HEK293 (cell line): ENCODE results near the gene CD19.
A peak's percentile ranks its signal among the peaks of the same experiment; 100 is the strongest.
"Not testable (repeated sequence)": the region's sequence is repeated elsewhere in the genome, so short reads cannot be mapped to it uniquely, and the experiment has no call there.

Source experiments
- CTCF ChIA-PET: fragments of 350-600 bp; formaldehyde crosslinking; extraction: SDS; loops from one replicate; lab custom pipeline; 2021; ENCODE audit warnings: antibody characterized with exemption; lab: Yijun Ruan, JAX
- POLR2A ChIA-PET: fragments of 300-600 bp; formaldehyde crosslinking; extraction: SDS; loops from one replicate; lab custom pipeline; 2020; ENCODE audit warnings: antibody characterized with exemption, inconsistent platforms; lab: Yijun Ruan, JAX
- H3K27ac ChIP-seq: fragments of 200-500 bp; sonication (Bioruptor generic); 2 replicates; pipeline ENCODE4 v1.5.1; 2014; ENCODE audit warnings: low read depth, low read length, control low read depth, inconsistent platforms; ENCODE audit errors: extremely low read depth
- H3K36me3 ChIP-seq, 2 experiments: fragments of 200-500 bp in 1 of 2; sonication (Bioruptor generic) in 1 of 2; 1 replicate in 1 of 2; 2 replicates in 1 of 2; pipeline ENCODE4 v1.5.1; 2014 to 2017; ENCODE audit warnings: inconsistent platforms in 2 of 2, low read length in 2 of 2; ENCODE audit not compliant: control insufficient read depth in 2 of 2, insufficient read depth in 1 of 2
- H3K4me1 ChIP-seq: fragments of 200-500 bp; sonication (Bioruptor generic); 2 replicates; pipeline ENCODE4 v1.5.1; 2014; ENCODE audit warnings: mild to moderate bottlenecking, low read length, inconsistent platforms; ENCODE audit not compliant: control insufficient read depth, insufficient read depth
- H3K4me3 ChIP-seq: 2 replicates; pipeline ENCODE4 v1.5.1; 2011; ENCODE audit warnings: low read depth, mild to moderate bottlenecking, control low read depth, low read length, moderate library complexity
- H3K9me3 ChIP-seq: fragments of 200-500 bp; sonication (Bioruptor generic); 2 replicates; pipeline ENCODE4 v1.5.1; 2014; ENCODE audit warnings: low read depth, low read length, inconsistent platforms; ENCODE audit not compliant: control insufficient read depth, insufficient read depth
- IKZF3 ChIP-seq: fragments of 450-650 bp; IDR thresholded peaks from 2 replicates; pipeline ENCODE4 v1.5.0; 2018; ENCODE audit warnings: missing biosample characterization, mild to moderate bottlenecking, missing genetic modification characterization, moderate library complexity
- KLF7 ChIP-seq: fragments of 450-650 bp; formaldehyde crosslinking; IDR thresholded peaks from 2 replicates; pipeline ENCODE4 v1.5.1; 2016; ENCODE audit warnings: missing biosample characterization, missing genetic modification characterization, borderline replicate concordance
- MEIS1 ChIP-seq: sonication (generic); formaldehyde crosslinking; IDR thresholded peaks from 2 replicates; pipeline ENCODE4 v1.8.1; 2022; ENCODE audit warnings: missing genetic modification reagents, mild to moderate bottlenecking, borderline replicate concordance
- PRDM2 ChIP-seq: fragments of 450-650 bp; formaldehyde crosslinking; IDR thresholded peaks from 2 replicates; pipeline ENCODE4 v1.5.1; 2016; ENCODE audit warnings: missing biosample characterization, missing genetic modification characterization, borderline replicate concordance
- SALL2 ChIP-seq: fragments of 450-650 bp; formaldehyde crosslinking; IDR thresholded peaks from 2 replicates; pipeline ENCODE4 v1.5.0; 2017; ENCODE audit warnings: missing biosample characterization, mild to moderate bottlenecking, missing genetic modification characterization, borderline replicate concordance
- SP2 ChIP-seq: fragments of 450-650 bp; formaldehyde crosslinking; IDR thresholded peaks from 2 replicates; pipeline ENCODE4 v1.5.1; 2016; ENCODE audit warnings: missing biosample characterization, missing genetic modification characterization
- SP3 ChIP-seq: fragments of 450-650 bp; formaldehyde crosslinking; IDR thresholded peaks from 2 replicates; pipeline ENCODE4 v1.5.1; 2016; ENCODE audit warnings: missing biosample characterization, missing genetic modification characterization
- YY2 ChIP-seq: fragments of 450-650 bp; formaldehyde crosslinking; IDR thresholded peaks from 2 replicates; pipeline ENCODE4 v1.5.1; 2016; ENCODE audit warnings: missing biosample characterization, missing genetic modification characterization
- ZBTB17 ChIP-seq: fragments of 450-650 bp; formaldehyde crosslinking; IDR thresholded peaks from 2 replicates; pipeline ENCODE4 v1.5.1; 2016; ENCODE audit warnings: missing biosample characterization, missing genetic modification characterization
- ZNF121 ChIP-seq: fragments of 450-650 bp; formaldehyde crosslinking; IDR thresholded peaks from 2 replicates; pipeline ENCODE4 v1.5.1; 2016; ENCODE audit warnings: missing biosample characterization, missing genetic modification characterization
- ZNF2 ChIP-seq: fragments of 450-650 bp; formaldehyde crosslinking; IDR thresholded peaks from 2 replicates; pipeline ENCODE4 v1.5.1; 2016; ENCODE audit warnings: missing biosample characterization, missing genetic modification characterization
- ZNF23 ChIP-seq: fragments of 450-650 bp; formaldehyde crosslinking; IDR thresholded peaks from 2 replicates; pipeline ENCODE4 v1.5.1; 2016; ENCODE audit warnings: missing biosample characterization, missing genetic modification characterization, borderline replicate concordance
- ZNF391 ChIP-seq: fragments of 450-650 bp; formaldehyde crosslinking; IDR thresholded peaks from 2 replicates; pipeline ENCODE4 v1.5.1; 2016; ENCODE audit warnings: low read depth, missing biosample characterization, missing genetic modification characterization, borderline replicate concordance
- ZNF530 ChIP-seq: fragments of 450-650 bp; formaldehyde crosslinking; IDR thresholded peaks from 2 replicates; pipeline ENCODE4 v1.5.1; 2016; ENCODE audit warnings: low read depth, missing biosample characterization, missing genetic modification characterization
- ZNF558 ChIP-seq: fragments of 450-650 bp; formaldehyde crosslinking; IDR thresholded peaks from 2 replicates; pipeline ENCODE4 v1.5.1; 2016; ENCODE audit warnings: missing biosample characterization, missing genetic modification characterization
- ZNF600 ChIP-seq: fragments of 450-650 bp; formaldehyde crosslinking; IDR thresholded peaks from 2 replicates; pipeline ENCODE4 v1.5.1; 2016; ENCODE audit warnings: missing biosample characterization, missing genetic modification characterization
- ZNF624 ChIP-seq: fragments of 450-650 bp; formaldehyde crosslinking; IDR thresholded peaks from 2 replicates; pipeline ENCODE4 v1.5.1; 2017; ENCODE audit warnings: missing biosample characterization, missing genetic modification characterization
- ZNF654 ChIP-seq: fragments of 450-650 bp; formaldehyde crosslinking; IDR thresholded peaks from 2 replicates; pipeline ENCODE4 v1.5.1; 2016; ENCODE audit warnings: low read depth, missing biosample characterization, missing genetic modification characterization
- ZNF76 ChIP-seq: fragments of 450-650 bp; formaldehyde crosslinking; IDR thresholded peaks from 2 replicates; pipeline ENCODE4; 2016; ENCODE audit warnings: low read depth, missing biosample characterization, missing genetic modification characterization, borderline replicate concordance
- TF ChIP-seq, protein P1 (sequence below): fragments of 450-650 bp; formaldehyde crosslinking; IDR thresholded peaks from 2 replicates; pipeline ENCODE4 v1.5.1; 2016; ENCODE audit warnings: missing biosample characterization, missing genetic modification characterization
- TF ChIP-seq, protein P2 (sequence below): fragments of 450-650 bp; formaldehyde crosslinking; IDR thresholded peaks from 2 replicates; pipeline ENCODE4 v1.5.1; 2016; ENCODE audit warnings: missing biosample characterization, missing genetic modification characterization, low read depth

The CD19 gene

GRCh38 chr16:28964496-28964895 lies 32.7 kb downstream of the CD19 start (continued):
- no peak for TF ChIP-seq SALL2 (tag by site-specific recombination)
- TF ChIP-seq YY2 (tag by site-specific recombination), result no peak
- no peak for TF ChIP-seq KLF7
- no peak for TF ChIP-seq ZNF624
- TF ChIP-seq, protein P1, sequence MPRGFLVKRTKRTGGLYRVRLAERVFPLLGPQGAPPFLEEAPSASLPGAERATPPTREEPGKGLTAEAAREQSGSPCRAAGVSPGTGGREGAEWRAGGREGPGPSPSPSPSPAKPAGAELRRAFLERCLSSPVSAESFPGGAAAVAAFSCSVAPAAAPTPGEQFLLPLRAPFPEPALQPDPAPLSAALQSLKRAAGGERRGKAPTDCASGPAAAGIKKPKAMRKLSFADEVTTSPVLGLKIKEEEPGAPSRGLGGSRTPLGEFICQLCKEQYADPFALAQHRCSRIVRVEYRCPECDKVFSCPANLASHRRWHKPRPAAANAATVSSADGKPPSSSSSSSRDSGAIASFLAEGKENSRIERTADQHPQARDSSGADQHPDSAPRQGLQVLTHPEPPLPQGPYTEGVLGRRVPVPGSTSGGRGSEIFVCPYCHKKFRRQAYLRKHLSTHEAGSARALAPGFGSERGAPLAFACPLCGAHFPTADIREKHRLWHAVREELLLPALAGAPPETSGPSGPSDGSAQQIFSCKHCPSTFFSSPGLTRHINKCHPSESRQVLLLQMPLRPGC (tag by site-specific recombination), result no peak
- TF ChIP-seq, protein P2, sequence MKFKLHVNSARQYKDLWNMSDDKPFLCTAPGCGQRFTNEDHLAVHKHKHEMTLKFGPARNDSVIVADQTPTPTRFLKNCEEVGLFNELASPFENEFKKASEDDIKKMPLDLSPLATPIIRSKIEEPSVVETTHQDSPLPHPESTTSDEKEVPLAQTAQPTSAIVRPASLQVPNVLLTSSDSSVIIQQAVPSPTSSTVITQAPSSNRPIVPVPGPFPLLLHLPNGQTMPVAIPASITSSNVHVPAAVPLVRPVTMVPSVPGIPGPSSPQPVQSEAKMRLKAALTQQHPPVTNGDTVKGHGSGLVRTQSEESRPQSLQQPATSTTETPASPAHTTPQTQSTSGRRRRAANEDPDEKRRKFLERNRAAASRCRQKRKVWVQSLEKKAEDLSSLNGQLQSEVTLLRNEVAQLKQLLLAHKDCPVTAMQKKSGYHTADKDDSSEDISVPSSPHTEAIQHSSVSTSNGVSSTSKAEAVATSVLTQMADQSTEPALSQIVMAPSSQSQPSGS (tag by site-specific recombination), result no peak
- no peak for TF ChIP-seq MEIS1 (CRISPR knock-in tag)

DNA sequence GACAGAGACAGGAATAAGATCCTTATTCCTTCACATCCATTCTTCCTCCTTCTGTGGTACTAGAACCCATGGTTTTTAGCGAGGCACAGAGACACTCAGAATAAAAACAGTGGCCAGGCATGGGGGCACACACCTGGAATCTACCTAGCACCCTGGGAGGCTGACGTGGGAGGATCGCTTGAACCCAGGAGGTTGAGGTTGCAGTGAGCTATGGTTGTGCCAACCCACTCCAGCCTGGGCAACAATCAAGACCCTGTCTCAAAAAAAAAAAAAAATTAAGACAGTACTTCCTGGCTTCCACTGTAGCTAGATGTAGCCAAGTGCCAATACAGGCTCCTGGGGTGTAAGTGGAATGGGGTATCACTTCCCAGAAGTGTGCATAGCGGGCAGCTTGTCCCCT lies 35.4 kb downstream of the CD19 start:
- Histone ChIP-seq H3K36me3 (peaks cover 0 to 30% of the 10 kb centered on the region in 2 experiments; a peak in 2 of 3 replicates), H3K9me3 (no peaks in the 10 kb centered on the region), H3K4me1 (no peaks in the 10 kb centered on the region)
- ChIA-PET POLR2A (interaction anchor here (0.6 to 0.7 kb wide), 2 partner anchors 10 to 26 kb away, joined by 3 to 4 read pairs; no protein-coding TSS in a partner anchor), CTCF (interaction anchor here (1.0 kb wide), 1 partner anchor 10 kb away, joined by 3 read pairs; no protein-coding TSS in a partner anchor)
- TF ChIP-seq ZNF600 (tag by site-specific recombination) (no peak), ZNF121 (tag by site-specific recombination) (0 out of 2 replicates have a peak, but pooled peaks have one; percentile 25)
- TF ChIP-seq, all 188 proteins: peak for 1
- Histone ChIP-seq H3K27ac (no peak overlapping the region), H3K4me3 (no peak overlapping the region)

- H3K9me3 ChIP-seq, H3K36me3 ChIP-seq, H3K4me3 ChIP-seq, POLR2A ChIA-PET, H3K27ac ChIP-seq, H3K4me1 ChIP-seq, CTCF ChIA-PET: not testable (repeated sequence)
- TF ChIP-seq ZNF121 (tag by site-specific recombination), result peak; percentile 94
Measured at GRCh38 chr16:28969696-28970095, 37.9 kb downstream of the CD19 start.

- no peaks in the 10 kb centered on the region for H3K9me3 ChIP-seq
- peak overlapping the region; percentile 20; the same call in 1 of the 2 replicates for H3K27ac ChIP-seq
- H3K4me1 ChIP-seq, result no peaks in the 10 kb centered on the region
- peaks cover 0 to 22% of the 10 kb centered on the region in 2 experiments; a peak in 1 of 3 replicates for H3K36me3 ChIP-seq
- H3K4me3 ChIP-seq, result peak overlapping the region; percentile 97
- ChIA-PET CTCF (interaction anchor here (0.6 to 1.2 kb wide), 14 partner anchors 10 to 126 kb away, joined by 3 to 7 read pairs (median 3); no protein-coding TSS in a partner anchor), POLR2A (interaction anchor here (0.6 to 1.0 kb wide), 7 partner anchors 20 to 150 kb away, joined by 3 to 10 read pairs (median 4); partner anchors contain the start of gene NFATC2IP)
- TF ChIP-seq SP2 (tag by site-specific recombination) (no peak), ZNF654 (tag by site-specific recombination) (peak; percentile 76), ZNF76 (tag by site-specific recombination) (no peak), PRDM2 (tag by site-specific recombination) (no peak), IKZF3 (peak; percentile 86), ZNF23 (tag by site-specific recombination) (no peak), ZBTB17 (tag by site-specific recombination) (peak; percentile 99), ZNF391 (tag by site-specific recombination) (no peak), ZNF558 (tag by site-specific recombination) (0 out of 2 replicates have a peak, but pooled peaks have one; percentile 4), ZNF2 (tag by site-specific recombination) (no peak), SP3 (no peak), ZNF530 (no peak)
Measured at GRCh38 chr16:28974007-28974436, 42.3 kb downstream of the CD19 start.
